H1 (cell line): ENCODE data around the gene RABL6. TPM values are rescaled to one million over a fixed set of nuclear protein-coding genes. Genes with fewer than 3 reads are reported as not detected.

Experiments used
- CTCF ChIA-PET: fragments of 300-600 bp; sonication (Branson Sonifier 250); formaldehyde crosslinking; loops from one replicate; lab custom pipeline; 2021; ENCODE audit not compliant: partially characterized antibody; lab: Charles Lee
- POLR2A ChIA-PET: fragments of 300-600 bp; sonication (Branson Sonifier 250); formaldehyde crosslinking; loops from one replicate; lab custom pipeline; 2021; ENCODE audit warnings: inconsistent platforms; ENCODE audit not compliant: partially characterized antibody; lab: Charles Lee
- DNase-seq, 2 experiments: peaks; one replicate each; pipeline versions ENCODE4 v3.0.0 to v3.0.0-alpha.2; 2010 to 2022; ENCODE audit warnings: low spot score in 2 of 2, low read depth in 1 of 2, mixed read lengths in 1 of 2
- FAIRE-seq: peaks from 2 replicates; lab custom pipeline; 2011; peaks lifted over from hg19 to GRCh38; lab: Jason Lieb, UNC
- H2AFZ ChIP-seq: 2 replicates; pipeline ENCODE4 v1.8.1; 2012; ENCODE audit warnings: low read length, inconsistent platforms
- H2AK5ac ChIP-seq: 2 replicates; pipeline ENCODE4 v1.6.1; 2013; ENCODE audit warnings: low read depth, low read length
- H2BK120ac ChIP-seq: replicated peaks from 2 replicates; pipeline ENCODE3; 2013; ENCODE audit warnings: low read depth, low read length, inconsistent platforms
- H2BK12ac ChIP-seq: 2 replicates; pipeline ENCODE4 v1.6.1; 2013; ENCODE audit warnings: low read depth, low read length
- H2BK15ac ChIP-seq: 2 replicates; pipeline ENCODE4 v1.6.1; 2013; ENCODE audit warnings: low read length
- H2BK20ac ChIP-seq: 2 replicates; pipeline ENCODE4 v1.6.1; 2013; ENCODE audit warnings: low read length
- H2BK5ac ChIP-seq: 2 replicates; pipeline ENCODE4 v1.6.1; 2013; ENCODE audit warnings: low read depth, low read length
- H3K14ac ChIP-seq: 2 replicates; pipeline ENCODE4 v1.6.1; 2013; ENCODE audit warnings: inconsistent platforms; ENCODE audit not compliant: insufficient read length
- H3K18ac ChIP-seq: 2 replicates; pipeline ENCODE4 v1.6.1; 2013; ENCODE audit warnings: low read length; ENCODE audit errors: extremely low read depth
- H3K23ac ChIP-seq: 2 replicates; pipeline ENCODE4 v1.6.1; 2013; ENCODE audit warnings: inconsistent platforms; ENCODE audit not compliant: insufficient read length
- H3K23me2 ChIP-seq: 2 replicates; pipeline ENCODE4 v1.6.1; 2013; ENCODE audit warnings: low read depth, low read length
- H3K27ac ChIP-seq: 2 replicates; pipeline ENCODE4 v1.6.1; 2011; ENCODE audit warnings: low read depth, low read length, inconsistent platforms
- H3K27me3 ChIP-seq, 4 experiments: replicated peaks in 1 of 4; 1 replicate in 1 of 4; 2 replicates in 3 of 4; pipeline versions ENCODE4 v1.6.1 to v1.8.1; 2011 to 2013; ENCODE audit warnings: low read length in 3 of 4, mild to moderate bottlenecking in 3 of 4, inconsistent platforms in 2 of 4, mixed read lengths in 2 of 4, moderate library complexity in 1 of 4; ENCODE audit not compliant: control insufficient read depth in 3 of 4, insufficient read depth in 3 of 4; ENCODE audit errors: extremely low read depth in 1 of 4
- H3K36me3 ChIP-seq, 4 experiments: 2 replicates each; pipeline versions ENCODE4 v1.6.1 to v1.8.1; 2011 to 2013; ENCODE audit warnings: mild to moderate bottlenecking in 4 of 4, low read length in 3 of 4, moderate library complexity in 2 of 4, control low read depth in 1 of 4, inconsistent platforms in 1 of 4; ENCODE audit not compliant: insufficient read depth in 4 of 4, control insufficient read depth in 2 of 4
- H3K4ac ChIP-seq: replicated peaks from 2 replicates; pipeline ENCODE3; 2013; ENCODE audit warnings: low read length, low read depth, mixed read lengths, inconsistent platforms; ENCODE audit not compliant: insufficient read length
- H3K4me1 ChIP-seq, 4 experiments: replicated peaks in 1 of 4; 1 replicate in 1 of 4; 2 replicates in 3 of 4; pipeline versions ENCODE4 v1.6.1 to v1.8.1; 2011 to 2013; ENCODE audit warnings: low read length in 3 of 4, inconsistent platforms in 2 of 4, mixed read lengths in 1 of 4; ENCODE audit not compliant: insufficient read depth in 4 of 4, control insufficient read depth in 3 of 4
- H3K4me2 ChIP-seq, 2 experiments: 2 replicates each; pipeline versions ENCODE4 v1.6.1 to v1.8.1; 2011 to 2013; ENCODE audit warnings: low read depth in 2 of 2, low read length in 2 of 2, control low read depth in 1 of 2, inconsistent platforms in 1 of 2, mild to moderate bottlenecking in 1 of 2; ENCODE audit not compliant: insufficient read depth in 1 of 2
- H3K4me3 ChIP-seq, 4 experiments: fragments of 200-600, 300-600 bp in 1 of 4; sonication (generic), shearing (Covaris generic), sonication (Bioruptor Twin) in 1 of 4; 2 replicates each; pipeline versions ENCODE4 v1.5.1 to v1.8.1; 2011 to 2016; ENCODE audit warnings: low read length in 4 of 4, low read depth in 3 of 4, control low read depth in 2 of 4, inconsistent platforms in 2 of 4, mild to moderate bottlenecking in 2 of 4, mixed read lengths in 1 of 4, moderate library complexity in 1 of 4; ENCODE audit not compliant: insufficient read depth in 2 of 4; ENCODE audit errors: extremely low read depth in 1 of 4
- H3K56ac ChIP-seq: replicated peaks from 2 replicates; pipeline ENCODE3; 2013; ENCODE audit warnings: low read depth, mild to moderate bottlenecking, mixed read lengths, low read length, inconsistent platforms; ENCODE audit not compliant: insufficient read length
- H3K79me1 ChIP-seq: 2 replicates; pipeline ENCODE4 v1.6.1; 2013; ENCODE audit warnings: low read depth, low read length, control low read depth
- H3K79me2 ChIP-seq, 2 experiments: 2 replicates each; pipeline versions ENCODE4 v1.6.1 to v1.8.1; 2012 to 2013; ENCODE audit warnings: low read length in 2 of 2, mild to moderate bottlenecking in 2 of 2, inconsistent platforms in 1 of 2; ENCODE audit not compliant: insufficient read depth in 2 of 2, control insufficient read depth in 1 of 2
- H3K9ac ChIP-seq, 4 experiments: replicated peaks in 1 of 4; 1 replicate in 1 of 4; 2 replicates in 3 of 4; pipeline versions ENCODE4 v1.6.1 to v1.8.1; 2011 to 2013; ENCODE audit warnings: low read depth in 3 of 4, low read length in 3 of 4, control low read depth in 2 of 4, mild to moderate bottlenecking in 2 of 4, moderate library complexity in 2 of 4, inconsistent platforms in 1 of 4; ENCODE audit errors: extremely low read depth in 1 of 4
- H3K9me3 ChIP-seq, 2 experiments: 2 replicates each; pipeline versions ENCODE4 v1.6.1 to v1.8.1; 2012 to 2013; ENCODE audit warnings: mild to moderate bottlenecking in 2 of 2, moderate library complexity in 2 of 2, control low read depth in 1 of 2, inconsistent platforms in 1 of 2, low read depth in 1 of 2, low read length in 1 of 2, mixed read lengths in 1 of 2; ENCODE audit not compliant: insufficient read depth in 2 of 2
- H4K20me1 ChIP-seq, 2 experiments: replicated peaks in 1 of 2; 2 replicates each; pipeline versions ENCODE3 to v1.8.1; 2011 to 2013; ENCODE audit warnings: inconsistent platforms in 2 of 2, low read length in 2 of 2, mild to moderate bottlenecking in 1 of 2; ENCODE audit not compliant: insufficient read depth in 2 of 2, control insufficient read depth in 1 of 2
- H4K5ac ChIP-seq: 2 replicates; pipeline ENCODE4 v1.6.1; 2013; ENCODE audit warnings: low read length, low read depth, mixed read lengths, inconsistent platforms; ENCODE audit not compliant: insufficient read length
- H4K8ac ChIP-seq: 2 replicates; pipeline ENCODE4 v1.8.0; 2013; ENCODE audit warnings: mild to moderate bottlenecking, moderate library complexity, low read length, inconsistent platforms; ENCODE audit not compliant: insufficient read depth; ENCODE audit errors: extremely low read depth
- H4K91ac ChIP-seq: replicated peaks from 2 replicates; pipeline ENCODE3; 2013; ENCODE audit warnings: low read length, mixed read lengths, inconsistent platforms; ENCODE audit not compliant: insufficient read length
- RXRA ChIP-seq: IDR thresholded peaks from 2 replicates; pipeline ENCODE4 v1.6.1; 2011; ENCODE audit warnings: low read depth, mild to moderate bottlenecking, low read length, moderate library complexity; ENCODE audit not compliant: insufficient read depth
- WGBS, 2 experiments: shearing (Covaris generic) in 1 of 2; methylation state at CpG; one replicate each; pipeline versions ENCODE4 v1.1.6 to v1.1.7; 2013 to 2015; ENCODE audit warnings: low lambda C conversion rate in 2 of 2, mixed read lengths in 2 of 2, inconsistent platforms in 1 of 2, low coverage in 1 of 2, missing lambda C conversion rate in 1 of 2; ENCODE audit not compliant: insufficient replicate concordance in 2 of 2, insufficient coverage in 1 of 2, insufficient read length in 1 of 2; ENCODE audit errors: extremely low coverage in 1 of 2, missing lambda C conversion rate in 1 of 2; 5-methylcytosine and 5-hydroxymethylcytosine counted together
- polyA plus RNA-seq, 7 experiments: library from polyadenylated mRNA; depleted of rRNA in 3 of 7; stranded (reverse) in 5 of 7; unstranded in 2 of 7; fragments of >200 nt in 5 of 7; fragments of 200-250 nt in 2 of 7; gene quantifications; 1 replicate in 5 of 7; 2 replicates in 1 of 7; 4 replicates in 1 of 7; pipeline versions ENCODE4 v1.2.1 to v1.2.3, GENCODE V29; 2011 to 2013; ENCODE audit warnings: missing spikeins in 2 of 7, mixed read lengths in 2 of 7
- total RNA-seq: library from RNA; stranded (reverse); fragmentation: NEBNext Ultra II Directional; extraction: Animal tissue kit (Norgen Biotek cat#: 25700); gene quantifications from 2 replicates; pipeline ENCODE4 v1.2.1, GENCODE V29; 2021

RABL6 gene
- total and polyA plus RNA-seq, 2 of the 8 experiments (the other 6 are each of a cell fraction or from before 2014, with no cell fraction given) = 70.1 to 130 TPM

DNA sequence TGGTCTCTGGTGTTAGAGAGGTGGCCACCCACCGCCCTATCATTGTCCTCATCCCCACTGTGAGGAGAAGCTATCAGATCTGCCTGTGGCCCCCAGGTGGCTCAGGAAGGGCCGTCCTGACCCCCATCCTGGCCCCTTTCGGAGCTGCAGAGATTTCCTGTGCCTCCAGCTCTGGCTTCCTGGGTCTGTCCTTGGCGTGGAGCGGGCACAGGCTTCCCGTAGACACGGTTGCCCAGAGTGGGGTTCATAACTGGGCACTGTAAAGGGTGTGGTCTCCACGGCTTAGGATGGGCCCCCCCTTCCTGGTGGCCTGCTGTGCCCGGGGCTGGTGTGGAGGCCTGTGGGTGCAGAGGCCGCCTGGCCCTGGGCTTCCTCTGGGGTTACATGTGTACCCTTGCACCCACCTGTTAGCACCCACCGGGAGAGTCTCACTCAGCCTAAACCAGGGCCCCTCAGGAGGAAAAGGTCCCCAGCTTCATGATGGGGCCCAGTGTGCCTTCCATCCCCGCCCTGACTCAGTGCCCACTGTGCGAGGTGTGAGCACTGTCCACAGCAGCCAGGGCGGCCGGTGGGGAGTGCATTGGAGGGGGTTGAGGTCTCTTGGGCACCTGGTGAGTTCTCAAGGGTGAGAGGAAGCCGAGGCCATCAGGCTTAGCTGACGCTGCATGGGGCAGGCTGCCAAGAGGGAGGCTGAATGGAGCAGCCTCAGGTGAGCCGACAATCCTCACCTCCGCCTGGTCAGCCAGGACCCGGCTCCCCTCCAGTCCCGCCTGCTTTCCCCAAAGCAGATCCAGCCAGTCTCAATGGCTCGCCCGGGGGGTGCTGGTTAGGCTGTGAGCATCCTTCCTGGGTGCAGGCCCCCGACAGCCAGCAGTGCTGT is 19.2 kb downstream of the RABL6 start:
- H3K4ac ChIP-seq = no peak overlapping the region
- WGBS, 2 experiments = 87% methylated on average over 23 of the region's 24 CpGs; no CpG with 5 or more reads in 1 of the 2 experiments
- H3K27me3 ChIP-seq = no peaks in the 10 kb centered on the region
- H3K23me2 ChIP-seq = no peaks in the 10 kb centered on the region
- ChIA-PET POLR2A (interaction anchor here (0.8 to 1.5 kb wide), 4 partner anchors 8 to 18 kb away, joined by 3 to 5 read pairs (median 3); no protein-coding TSS in a partner anchor), CTCF (interaction anchor here (0.8 to 17.4 kb wide), 6 partner anchors 9 to 35 kb away, joined by 3 to 131 read pairs (median 4); partner anchors contain the start of gene AJM1)
- no peak overlapping the region for H2BK12ac ChIP-seq
- no peak overlapping the region for H3K4me3 ChIP-seq
- H2AK5ac ChIP-seq = no peak overlapping the region
- H3K79me2 ChIP-seq = 0 out of 4 replicates have a peak, but pooled peaks cover 0 to 4% of the 10 kb centered on the region in 2 experiments
- no peak overlapping the region for H3K18ac ChIP-seq
- H2BK15ac ChIP-seq = no peak overlapping the region
- H3K79me1 ChIP-seq = peaks cover 11% of the 10 kb centered on the region
- H4K20me1 ChIP-seq = peaks cover 13 to 40% of the 10 kb centered on the region in 2 experiments
- DNase-seq (no peak), FAIRE-seq (no peak)
- no peak overlapping the region for H2BK20ac ChIP-seq
- H2BK120ac ChIP-seq = no peak overlapping the region
- H3K4me2 ChIP-seq = no peak overlapping the region
- no peak overlapping the region for H3K14ac ChIP-seq
- no peak overlapping the region for H3K27ac ChIP-seq
- no peak overlapping the region for H4K91ac ChIP-seq
- H3K23ac ChIP-seq = no peak overlapping the region
- peaks cover 17 to 56% (median 41%) of the 10 kb centered on the region in 4 experiments for H3K36me3 ChIP-seq
- H4K8ac ChIP-seq = 0 out of 2 replicates have a peak overlapping the region, but pooled peaks have one; percentile 51
- H3K56ac ChIP-seq = no peak overlapping the region
- no peak overlapping the region for H2AFZ ChIP-seq
- peaks cover 0 to 6% (median 3%) of the 10 kb centered on the region in 4 experiments; a peak in 3 of 7 replicates for H3K4me1 ChIP-seq
- H3K9me3 ChIP-seq = no peaks in the 10 kb centered on the region
- H3K9ac ChIP-seq = no peak overlapping the region
- no peak overlapping the region for H2BK5ac ChIP-seq
- TF ChIP-seq RXRA = no peak
- no peak overlapping the region for H4K5ac ChIP-seq
